OCI-LY3 (cell line): Measurements from ENCODE around the gene ABHD13.

Experiments
- EZH2phosphoT487 ChIP-seq: fragments of 200-600 bp; shearing (Covaris generic); IDR thresholded peaks from 2 replicates; pipeline ENCODE4 v1.6.1; 2018; ENCODE audit warnings: antibody characterized with exemption, mixed run types, low read depth
- TF ChIP-seq, protein P1 (sequence below): fragments of 200-600, 300-600 bp; sonication (generic); IDR thresholded peaks from 2 replicates; pipeline ENCODE4 v1.5.1; 2014; ENCODE audit warnings: antibody characterized with exemption, low read length, low read depth

DNA sequence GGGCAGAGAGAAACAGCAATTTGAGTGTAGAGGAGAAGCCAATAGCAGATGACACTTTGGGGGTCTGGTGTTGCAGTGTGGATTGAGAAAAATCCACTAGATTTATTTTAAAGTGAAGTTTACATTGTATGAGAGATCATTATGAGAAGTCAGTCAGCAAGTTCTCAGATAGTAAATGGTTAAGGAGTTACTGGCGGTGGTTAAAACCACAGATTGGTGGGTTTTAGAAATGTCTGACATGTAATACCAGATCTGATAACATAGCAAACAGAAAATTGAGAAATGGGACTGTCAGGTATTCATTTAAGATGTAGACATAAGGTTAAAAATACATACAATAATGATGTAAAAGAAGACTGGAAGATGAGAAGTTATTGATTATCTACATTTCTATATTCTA lies 7.2 kb downstream of the ABHD13 start:
- TF ChIP-seq, protein P1, sequence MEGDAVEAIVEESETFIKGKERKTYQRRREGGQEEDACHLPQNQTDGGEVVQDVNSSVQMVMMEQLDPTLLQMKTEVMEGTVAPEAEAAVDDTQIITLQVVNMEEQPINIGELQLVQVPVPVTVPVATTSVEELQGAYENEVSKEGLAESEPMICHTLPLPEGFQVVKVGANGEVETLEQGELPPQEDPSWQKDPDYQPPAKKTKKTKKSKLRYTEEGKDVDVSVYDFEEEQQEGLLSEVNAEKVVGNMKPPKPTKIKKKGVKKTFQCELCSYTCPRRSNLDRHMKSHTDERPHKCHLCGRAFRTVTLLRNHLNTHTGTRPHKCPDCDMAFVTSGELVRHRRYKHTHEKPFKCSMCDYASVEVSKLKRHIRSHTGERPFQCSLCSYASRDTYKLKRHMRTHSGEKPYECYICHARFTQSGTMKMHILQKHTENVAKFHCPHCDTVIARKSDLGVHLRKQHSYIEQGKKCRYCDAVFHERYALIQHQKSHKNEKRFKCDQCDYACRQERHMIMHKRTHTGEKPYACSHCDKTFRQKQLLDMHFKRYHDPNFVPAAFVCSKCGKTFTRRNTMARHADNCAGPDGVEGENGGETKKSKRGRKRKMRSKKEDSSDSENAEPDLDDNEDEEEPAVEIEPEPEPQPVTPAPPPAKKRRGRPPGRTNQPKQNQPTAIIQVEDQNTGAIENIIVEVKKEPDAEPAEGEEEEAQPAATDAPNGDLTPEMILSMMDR = no peak
- TF ChIP-seq EZH2phosphoT487 = no peak
